Trophoblast cell (in vitro differentiated cells and primary cell): ENCODE data around the gene CGREF1.
A peak's percentile ranks its signal among the peaks of the same experiment; 100 is the strongest.

Source experiments
- DNase-seq, 2 donors: peaks; one replicate each; pipeline ENCODE4 v3.0.0-alpha.2; 2016
- H2AFZ ChIP-seq: 2 replicates; pipeline ENCODE4 v1.6.1; 2013; ENCODE audit warnings: low read length, moderate library complexity, mild to moderate bottlenecking; ENCODE audit not compliant: insufficient read depth, poor library complexity
- H2AK5ac ChIP-seq: 2 replicates; pipeline ENCODE4 v1.6.1; 2013; ENCODE audit warnings: mild to moderate bottlenecking, low read length
- H2BK120ac ChIP-seq: 2 replicates; pipeline ENCODE4 v1.6.1; 2013; ENCODE audit warnings: low read length, mild to moderate bottlenecking, moderate library complexity; ENCODE audit not compliant: insufficient read depth, poor library complexity
- H2BK12ac ChIP-seq: 2 replicates; pipeline ENCODE4 v1.6.1; 2013; ENCODE audit warnings: mild to moderate bottlenecking, low read length, moderate library complexity
- H2BK5ac ChIP-seq: 2 replicates; pipeline ENCODE4 v1.6.1; 2013; ENCODE audit warnings: low read length, low read depth, moderate library complexity, mild to moderate bottlenecking; ENCODE audit not compliant: poor library complexity
- H3K14ac ChIP-seq: 2 replicates; pipeline ENCODE4 v1.6.1; 2013; ENCODE audit warnings: mild to moderate bottlenecking, low read length
- H3K18ac ChIP-seq: 2 replicates; pipeline ENCODE4 v1.6.1; 2013; ENCODE audit warnings: mild to moderate bottlenecking, low read length
- H3K23ac ChIP-seq: 2 replicates; pipeline ENCODE4 v1.6.1; 2013; ENCODE audit warnings: low read length
- H3K27ac ChIP-seq: 2 replicates; pipeline ENCODE4 v1.5.1; 2013; ENCODE audit warnings: low read depth, mild to moderate bottlenecking, inconsistent platforms, low read length, moderate library complexity
- H3K27me3 ChIP-seq: 2 replicates; pipeline ENCODE4 v1.6.1; 2013; ENCODE audit warnings: inconsistent platforms, mild to moderate bottlenecking, low read length, moderate library complexity; ENCODE audit not compliant: insufficient read depth
- H3K36me3 ChIP-seq, 2 experiments: 1 replicate in 1 of 2; 2 replicates in 1 of 2; pipeline ENCODE4 v1.6.1; 2013; ENCODE audit warnings: low read length in 2 of 2, mild to moderate bottlenecking in 2 of 2, moderate library complexity in 1 of 2; ENCODE audit not compliant: insufficient read depth in 2 of 2, control insufficient read depth in 1 of 2
- H3K4ac ChIP-seq: 2 replicates; pipeline ENCODE4 v1.6.1; 2013; ENCODE audit warnings: low read depth, mild to moderate bottlenecking, low read length, moderate library complexity
- H3K4me1 ChIP-seq, 2 experiments: 1 replicate in 1 of 2; 2 replicates in 1 of 2; pipeline ENCODE4 v1.6.1; 2013; ENCODE audit warnings: low read length in 2 of 2, mild to moderate bottlenecking in 2 of 2, moderate library complexity in 1 of 2; ENCODE audit not compliant: insufficient read depth in 2 of 2, control insufficient read depth in 1 of 2
- H3K4me2 ChIP-seq: 2 replicates; pipeline ENCODE4 v1.6.1; 2013; ENCODE audit warnings: inconsistent platforms, mild to moderate bottlenecking, low read length, moderate library complexity
- H3K4me3 ChIP-seq: 2 replicates; pipeline ENCODE4 v1.5.1; 2013; ENCODE audit warnings: mild to moderate bottlenecking, low read depth, low read length, inconsistent platforms
- H3K79me1 ChIP-seq: one replicate; pipeline ENCODE4 v1.6.1; 2013; ENCODE audit warnings: low read length
- H3K79me2 ChIP-seq: 2 replicates; pipeline ENCODE4 v1.6.1; 2013; ENCODE audit warnings: low read length, mild to moderate bottlenecking; ENCODE audit not compliant: control insufficient read depth, insufficient read depth, poor library complexity
- H3K9ac ChIP-seq: 2 replicates; pipeline ENCODE4 v1.6.1; 2013; ENCODE audit warnings: mild to moderate bottlenecking, low read length
- H3K9me3 ChIP-seq: 2 replicates; pipeline ENCODE4 v1.6.1; 2013; ENCODE audit warnings: low read depth, mild to moderate bottlenecking, control low read depth, inconsistent platforms, low read length; ENCODE audit not compliant: insufficient read depth
- H4K12ac ChIP-seq: 2 replicates; pipeline ENCODE4 v1.6.1; 2013; ENCODE audit warnings: low read depth, mild to moderate bottlenecking, low read length, moderate library complexity
- H4K8ac ChIP-seq: 2 replicates; pipeline ENCODE4 v1.6.1; 2013; ENCODE audit warnings: low read depth, mild to moderate bottlenecking, low read length, moderate library complexity
- H4K91ac ChIP-seq: one replicate; pipeline ENCODE4 v1.6.1; 2013; ENCODE audit warnings: low read depth, mild to moderate bottlenecking, low read length, moderate library complexity
- WGBS: extraction: QIAGEN DNeasy Blood & Tissue Kit; methylation state at CpG from one replicate; pipeline ENCODE4 v1.1.7; 2013; ENCODE audit warnings: missing lambda C conversion rate; ENCODE audit not compliant: insufficient read length, insufficient coverage; ENCODE audit errors: extremely low coverage; 5-methylcytosine and 5-hydroxymethylcytosine counted together

Gene CGREF1

DNA sequence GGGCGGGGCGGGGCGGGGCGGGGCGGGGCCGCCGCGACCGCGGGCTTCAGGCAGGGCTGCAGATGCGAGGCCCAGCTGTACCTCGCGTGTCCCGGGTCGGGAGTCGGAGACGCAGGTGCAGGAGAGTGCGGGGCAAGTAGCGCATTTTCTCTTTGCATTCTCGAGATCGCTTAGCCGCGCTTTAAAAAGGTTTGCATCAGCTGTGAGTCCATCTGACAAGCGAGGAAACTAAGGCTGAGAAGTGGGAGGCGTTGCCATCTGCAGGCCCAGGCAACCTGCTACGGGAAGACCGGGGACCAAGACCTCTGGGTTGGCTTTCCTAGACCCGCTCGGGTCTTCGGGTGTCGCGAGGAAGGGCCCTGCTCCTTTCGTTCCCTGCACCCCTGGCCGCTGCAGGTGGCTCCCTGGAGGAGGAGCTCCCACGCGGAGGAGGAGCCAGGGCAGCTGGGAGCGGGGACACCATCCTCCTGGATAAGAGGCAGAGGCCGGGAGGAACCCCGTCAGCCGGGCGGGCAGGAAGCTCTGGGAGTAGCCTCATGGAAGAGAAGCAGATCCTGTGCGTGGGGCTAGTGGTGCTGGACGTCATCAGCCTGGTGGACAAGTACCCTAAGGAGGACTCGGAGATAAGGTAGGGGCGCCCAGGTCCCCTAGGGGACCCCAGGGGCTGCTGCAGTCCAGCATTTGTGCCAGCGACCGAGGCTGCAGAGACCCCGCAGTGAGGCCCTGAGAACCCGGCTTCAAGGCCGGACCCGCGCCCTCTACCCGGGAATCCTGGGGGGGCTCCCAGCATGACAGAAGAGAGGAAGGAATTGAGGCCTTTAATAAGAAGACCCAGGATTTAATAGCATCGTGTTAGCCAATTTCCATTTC is 32.0 kb downstream of the CGREF1 start, which contains the start of gene KHK:
Gene KHK (plus strand): TSS at position 49 of the 870 bp plus-strand sequence. CDS start 488 bp downstream, at position 537.
- Histone ChIP-seq H3K36me3 (no peaks in the 10 kb centered on the region), H3K23ac (no peak within 1 kb of the TSS), H3K9me3 (no peaks in the 10 kb centered on the region), H2BK120ac (peak within 1 kb of the TSS; percentile 85), H4K91ac (peak within 1 kb of the TSS; percentile 82), H2BK5ac (peak within 1 kb of the TSS; percentile 8), H3K9ac (peak within 1 kb of the TSS; percentile 56), H3K79me2 (peaks cover 6% of the 10 kb centered on the region), H2BK12ac (no peak within 1 kb of the TSS), H4K12ac (peak within 1 kb of the TSS; percentile 93), H3K27ac (peak within 1 kb of the TSS; percentile 17), H3K4me2 (peak within 1 kb of the TSS; percentile 88), H4K8ac (peak within 1 kb of the TSS; percentile 82), H2AFZ (peak within 1 kb of the TSS; percentile 27), H3K14ac (peak within 1 kb of the TSS; percentile 71), H3K4ac (peak within 1 kb of the TSS; percentile 3), H3K27me3 (no peaks in the 10 kb centered on the region), H3K4me1 (peaks cover 5 to 12% of the 10 kb centered on the region in 2 experiments), H3K4me3 (peak within 1 kb of the TSS; percentile 71), H3K79me1 (peaks cover 8% of the 10 kb centered on the region), H2AK5ac (peak within 1 kb of the TSS; percentile 27), H3K18ac (peak within 1 kb of the TSS; percentile 76)
- DNase-seq: peak in 1 of 2 donors; percentile 21
- no CpG with 5 or more reads among the region's 54 CpGs for WGBS

DNA sequence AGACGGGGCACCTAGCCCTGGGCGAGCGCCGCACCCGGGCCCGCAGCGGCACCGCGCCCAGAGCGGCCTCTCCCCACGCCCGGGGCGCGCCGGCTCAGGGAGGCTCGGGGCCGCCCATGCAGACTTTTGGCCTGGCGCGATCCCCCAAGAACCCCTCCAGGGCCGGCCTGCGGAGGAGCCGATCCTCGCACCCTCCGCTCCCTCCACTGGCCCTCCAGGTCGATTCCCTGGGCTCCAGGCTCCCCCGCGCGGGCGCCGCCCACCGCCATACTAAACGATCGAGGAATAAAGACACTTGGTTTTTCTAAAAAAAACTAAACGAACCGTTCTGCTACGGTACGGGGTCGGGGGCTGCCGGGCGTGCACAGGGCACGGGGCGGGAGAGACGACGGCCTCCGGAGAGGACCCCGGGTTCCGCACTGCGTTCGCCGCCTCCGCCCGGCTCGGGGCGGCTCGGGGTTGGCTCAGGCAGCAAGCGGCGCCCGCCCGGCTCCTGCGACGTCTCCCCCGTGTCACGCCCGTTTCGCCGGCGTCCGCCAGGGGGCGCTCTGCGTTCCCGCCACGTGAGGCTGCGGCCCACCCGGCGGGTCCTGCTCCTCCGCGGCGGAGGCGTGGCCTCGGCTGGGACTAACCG is 32.7 kb downstream of the CGREF1 start:
- H4K8ac ChIP-seq: peak overlapping the region; percentile 82
- DNase-seq: peak; percentile 93 to 99
- WGBS: no CpG with 5 or more reads among the region's 81 CpGs
- peak overlapping the region; percentile 93 for H4K12ac ChIP-seq
- peak overlapping the region; percentile 71 for H3K14ac ChIP-seq
- H3K4me1 ChIP-seq: peaks cover 8 to 16% of the 10 kb centered on the region in 2 experiments
- peak overlapping the region; percentile 27 for H2AK5ac ChIP-seq
- H3K9ac ChIP-seq: peak overlapping the region; percentile 56
- peak overlapping the region; percentile 76 for H3K18ac ChIP-seq
- H3K27me3 ChIP-seq: no peaks in the 10 kb centered on the region
- H4K91ac ChIP-seq: peak overlapping the region; percentile 82
- peak overlapping the region; percentile 85 for H2BK120ac ChIP-seq
- no peaks in the 10 kb centered on the region for H3K9me3 ChIP-seq
- H3K23ac ChIP-seq: no peak overlapping the region
- peak overlapping the region; percentile 27 for H2AFZ ChIP-seq
- peak overlapping the region; percentile 17 for H3K27ac ChIP-seq
- peak overlapping the region; percentile 8 for H2BK5ac ChIP-seq
- peak overlapping the region; percentile 3 for H3K4ac ChIP-seq
- H3K4me3 ChIP-seq: peak overlapping the region; percentile 71
- peaks cover 12% of the 10 kb centered on the region for H3K79me1 ChIP-seq
- H3K36me3 ChIP-seq: no peaks in the 10 kb centered on the region
- peak overlapping the region; percentile 83 for H3K4me2 ChIP-seq
- H2BK12ac ChIP-seq: no peak overlapping the region
- peaks cover 8% of the 10 kb centered on the region for H3K79me2 ChIP-seq

DNA sequence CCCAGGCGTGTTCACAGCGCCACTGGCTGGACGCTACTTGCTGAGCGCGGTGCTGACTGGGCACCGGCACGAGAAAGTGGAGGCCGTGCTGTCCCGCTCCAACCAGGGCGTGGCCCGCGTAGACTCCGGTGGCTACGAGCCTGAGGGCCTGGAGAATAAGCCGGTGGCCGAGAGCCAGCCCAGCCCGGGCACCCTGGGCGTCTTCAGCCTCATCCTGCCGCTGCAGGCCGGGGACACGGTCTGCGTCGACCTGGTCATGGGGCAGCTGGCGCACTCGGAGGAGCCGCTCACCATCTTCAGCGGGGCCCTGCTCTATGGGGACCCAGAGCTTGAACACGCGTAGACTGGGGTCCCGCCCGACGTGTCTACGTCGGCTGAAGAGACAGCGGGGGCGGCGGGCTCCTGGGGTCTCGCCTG is 33.2 kb downstream of the CGREF1 start:
- Histone ChIP-seq H3K23ac (no peak overlapping the region), H2BK5ac (peak overlapping the region; percentile 8), H3K4me3 (peak overlapping the region; percentile 71), H4K8ac (peak overlapping the region; percentile 82), H3K4me1 (peaks cover 8 to 19% of the 10 kb centered on the region in 2 experiments), H2BK120ac (peak overlapping the region; percentile 85), H4K12ac (peak overlapping the region; percentile 93), H3K27ac (no peak overlapping the region), H2BK12ac (no peak overlapping the region), H3K79me1 (peaks cover 12% of the 10 kb centered on the region), H3K4me2 (peak overlapping the region; percentile 83), H3K9me3 (no peaks in the 10 kb centered on the region), H2AK5ac (peak overlapping the region; percentile 27), H3K79me2 (peaks cover 8% of the 10 kb centered on the region), H3K14ac (peak overlapping the region; percentile 71), H3K9ac (peak overlapping the region; percentile 21), H3K36me3 (no peaks in the 10 kb centered on the region), H3K18ac (peak overlapping the region; percentile 76), H4K91ac (peak overlapping the region; percentile 82), H3K4ac (peak overlapping the region; percentile 3), H3K27me3 (no peaks in the 10 kb centered on the region), H2AFZ (peak overlapping the region; percentile 27)
- DNase-seq: peak; percentile 39 to 58
- WGBS: no CpG with 5 or more reads among the region's 38 CpGs

DNA sequence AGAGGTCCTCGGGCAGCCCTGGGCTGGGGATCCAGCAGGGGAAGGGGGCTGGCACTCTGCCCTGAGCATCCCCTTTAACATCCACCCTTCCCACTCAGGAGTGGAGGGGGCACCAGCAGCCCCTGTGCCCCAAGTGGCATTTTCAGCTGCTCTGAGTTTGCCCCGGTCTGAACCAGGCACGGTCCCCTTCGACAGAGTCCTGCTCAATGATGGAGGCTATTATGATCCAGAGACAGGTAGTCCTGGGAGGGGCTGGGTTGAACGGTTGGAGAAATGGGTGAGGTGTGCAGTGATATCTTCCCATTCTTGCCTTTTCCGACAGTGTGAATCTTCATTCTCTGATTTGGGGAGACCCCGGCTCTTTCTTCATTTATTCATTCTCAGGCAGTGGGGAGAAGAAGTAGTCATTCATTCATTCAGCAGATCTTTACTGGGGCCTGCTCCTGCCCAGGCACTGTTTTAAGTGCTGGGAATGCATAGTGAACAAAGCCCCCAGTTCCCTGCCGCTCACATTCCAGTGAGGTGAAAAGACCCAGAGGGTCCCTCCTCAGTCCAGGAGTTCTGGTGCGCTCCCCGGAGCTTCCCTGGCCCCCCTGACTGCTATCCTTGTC is 33.8 kb downstream of the CGREF1 start:
- H2AFZ ChIP-seq: peak overlapping the region; percentile 27
- H4K91ac ChIP-seq: no peak overlapping the region
- peak overlapping the region; percentile 14 for H2AK5ac ChIP-seq
- peaks cover 8 to 19% of the 10 kb centered on the region in 2 experiments for H3K4me1 ChIP-seq
- peak overlapping the region; percentile 82 for H4K8ac ChIP-seq
- H4K12ac ChIP-seq: no peak overlapping the region
- no peak overlapping the region for H3K18ac ChIP-seq
- H2BK12ac ChIP-seq: peak overlapping the region; percentile 16
- peaks cover 8% of the 10 kb centered on the region for H3K79me2 ChIP-seq
- peak overlapping the region; percentile 71 for H3K14ac ChIP-seq
- peaks cover 12% of the 10 kb centered on the region for H3K79me1 ChIP-seq
- H3K9ac ChIP-seq: no peak overlapping the region
- WGBS: no CpG with 5 or more reads among the region's 10 CpGs
- H3K4me2 ChIP-seq: peak overlapping the region; percentile 83
- no peaks in the 10 kb centered on the region for H3K9me3 ChIP-seq
- no peaks in the 10 kb centered on the region for H3K36me3 ChIP-seq
- H3K27ac ChIP-seq: no peak overlapping the region
- no peak overlapping the region for H2BK120ac ChIP-seq
- H2BK5ac ChIP-seq: no peak overlapping the region
- no peak for DNase-seq
- no peak overlapping the region for H3K23ac ChIP-seq
- H3K4me3 ChIP-seq: no peak overlapping the region
- peak overlapping the region; percentile 3 for H3K4ac ChIP-seq
- H3K27me3 ChIP-seq: no peaks in the 10 kb centered on the region
